Neural progenitor cell (in vitro differentiated cells): ENCODE measurements around the gene CUBN.

Experiments
- EZH2 ChIP-seq: fragments of 200-600 bp; sonication (generic); IDR thresholded peaks from 2 replicates; pipeline ENCODE4 v1.6.1; 2017; ENCODE audit warnings: antibody characterized with exemption, mild to moderate bottlenecking, moderate library complexity
- EZH2phosphoT487 ChIP-seq: fragments of 200-600 bp; sonication (generic); IDR thresholded peaks from 2 replicates; pipeline ENCODE4 v1.6.1; 2017; ENCODE audit warnings: antibody characterized with exemption
- TF ChIP-seq, protein P1 (sequence below): fragments of 200-600 bp; sonication (generic); IDR thresholded peaks from 2 replicates; pipeline ENCODE4 v1.5.1; 2017; ENCODE audit warnings: antibody characterized with exemption, mild to moderate bottlenecking

DNA sequence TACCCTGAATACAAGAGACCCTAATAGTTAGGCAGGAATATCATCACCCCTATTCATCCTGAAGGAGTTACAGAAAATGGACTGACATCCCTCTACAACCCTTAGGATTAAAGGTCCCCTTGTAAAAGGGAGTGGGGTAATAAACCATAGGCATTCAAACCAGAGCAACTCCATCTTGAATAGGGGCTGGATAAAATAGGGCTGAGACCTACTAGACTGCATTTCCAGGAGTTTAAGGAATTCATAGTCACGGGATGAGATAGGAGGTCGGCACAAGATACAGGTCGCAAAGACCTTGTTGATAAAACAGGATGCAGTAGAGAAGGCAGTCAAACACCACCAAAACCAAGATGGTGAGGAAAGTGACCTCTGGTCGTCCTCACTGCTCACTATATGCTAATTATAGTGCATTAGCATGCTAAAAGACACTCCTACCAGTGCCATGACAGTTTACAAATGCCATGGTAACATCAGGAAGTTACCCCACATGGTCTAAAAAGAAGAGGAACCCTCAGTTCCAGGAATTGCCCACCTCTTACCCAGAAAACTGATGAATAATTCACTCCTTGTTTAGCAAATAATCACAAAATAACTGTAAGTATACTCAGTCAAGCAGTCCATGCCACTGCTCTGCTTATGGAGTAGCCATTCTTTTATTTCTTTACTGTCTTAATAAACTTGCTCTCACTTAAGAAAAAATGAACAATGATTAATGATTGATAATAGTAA is 37.2 kb downstream of the CUBN start:
- TF ChIP-seq, protein P1, sequence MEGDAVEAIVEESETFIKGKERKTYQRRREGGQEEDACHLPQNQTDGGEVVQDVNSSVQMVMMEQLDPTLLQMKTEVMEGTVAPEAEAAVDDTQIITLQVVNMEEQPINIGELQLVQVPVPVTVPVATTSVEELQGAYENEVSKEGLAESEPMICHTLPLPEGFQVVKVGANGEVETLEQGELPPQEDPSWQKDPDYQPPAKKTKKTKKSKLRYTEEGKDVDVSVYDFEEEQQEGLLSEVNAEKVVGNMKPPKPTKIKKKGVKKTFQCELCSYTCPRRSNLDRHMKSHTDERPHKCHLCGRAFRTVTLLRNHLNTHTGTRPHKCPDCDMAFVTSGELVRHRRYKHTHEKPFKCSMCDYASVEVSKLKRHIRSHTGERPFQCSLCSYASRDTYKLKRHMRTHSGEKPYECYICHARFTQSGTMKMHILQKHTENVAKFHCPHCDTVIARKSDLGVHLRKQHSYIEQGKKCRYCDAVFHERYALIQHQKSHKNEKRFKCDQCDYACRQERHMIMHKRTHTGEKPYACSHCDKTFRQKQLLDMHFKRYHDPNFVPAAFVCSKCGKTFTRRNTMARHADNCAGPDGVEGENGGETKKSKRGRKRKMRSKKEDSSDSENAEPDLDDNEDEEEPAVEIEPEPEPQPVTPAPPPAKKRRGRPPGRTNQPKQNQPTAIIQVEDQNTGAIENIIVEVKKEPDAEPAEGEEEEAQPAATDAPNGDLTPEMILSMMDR, result no peak
- TF ChIP-seq EZH2 (no peak), EZH2phosphoT487 (no peak)
